Coronary artery (tissue), 2 donors: ENCODE data around the gene AK8.

ENCODE experiments used
- DNase-seq: peaks from one replicate; pipeline ENCODE4 v3.0.0-alpha.2; 2017; ENCODE audit warnings: low spot score
- H3K27ac ChIP-seq, 2 donors: fragments of 200-600 bp; sonication (generic); one replicate each; pipeline ENCODE4 v1.5.1; 2016 to 2019
- H3K4me3 ChIP-seq: fragments of 200-600 bp; sonication (generic); 2 replicates; pipeline ENCODE4 v1.5.1; 2016; ENCODE audit warnings: mild to moderate bottlenecking, moderate library complexity
- CTCF ChIP-seq: fragments of 200-600 bp; sonication (generic); IDR thresholded peaks from one replicate; pipeline ENCODE4 v1.5.1; 2019; ENCODE audit warnings: antibody characterized with exemption

The AK8 gene

GRCh38 chr9:132783006-132783405, 95.1 kb downstream of the AK8 start:
- TF ChIP-seq CTCF, result no peak

GRCh38 chr9:132782037-132782436, 96.0 kb downstream of the AK8 start:
- Histone ChIP-seq H3K4me3 (no peak overlapping the region), H3K27ac (no peak overlapping the region)
- no peak for DNase-seq
- no peak for TF ChIP-seq CTCF

More at GRCh38 chr9:132783006-132783405, 95.1 kb downstream of the AK8 start:
- no peak for DNase-seq
- Histone ChIP-seq H3K4me3 (no peak overlapping the region), H3K27ac (no peak overlapping the region)

GRCh38 chr9:132780230-132781007, 97.7 kb downstream of the AK8 start:
- Histone ChIP-seq H3K27ac (no peak overlapping the region), H3K4me3 (no peak overlapping the region)
- TF ChIP-seq CTCF, result no peak
- no peak for DNase-seq

GRCh38 chr9:132776891-132777290, 101.2 kb downstream of the AK8 start:
- DNase-seq, result no peak
- TF ChIP-seq CTCF, result no peak
- Histone ChIP-seq H3K4me3 (no peak overlapping the region), H3K27ac (no peak overlapping the region)

- TF ChIP-seq CTCF, result no peak
- no peak overlapping the region for H3K4me3 ChIP-seq
- no peak overlapping the region for H3K27ac ChIP-seq
- no peak for DNase-seq
These were observed 101.8 kb downstream of the AK8 start for GRCh38 chr9:132776268-132776667.

- DNase-seq, result no peak
- TF ChIP-seq CTCF, result no peak
- no peak overlapping the region for H3K4me3 ChIP-seq
- H3K27ac ChIP-seq, result no peak overlapping the region
These were observed 102.4 kb downstream of the AK8 start for GRCh38 chr9:132775720-132776119.

GRCh38 chr9:132774886-132775285, 103.2 kb downstream of the AK8 start:
- Histone ChIP-seq H3K27ac (no peak overlapping the region), H3K4me3 (no peak overlapping the region)
- DNase-seq, result no peak
- no peak for TF ChIP-seq CTCF
